ENCODE data around the gene PRKCG. TPM values are rescaled to one million over a fixed set of nuclear protein-coding genes. Genes with fewer than 3 reads are reported as not detected.

PRKCG gene
- total RNA-seq, 1 experiment from 2014 or later = 1.7 TPM

DNA sequence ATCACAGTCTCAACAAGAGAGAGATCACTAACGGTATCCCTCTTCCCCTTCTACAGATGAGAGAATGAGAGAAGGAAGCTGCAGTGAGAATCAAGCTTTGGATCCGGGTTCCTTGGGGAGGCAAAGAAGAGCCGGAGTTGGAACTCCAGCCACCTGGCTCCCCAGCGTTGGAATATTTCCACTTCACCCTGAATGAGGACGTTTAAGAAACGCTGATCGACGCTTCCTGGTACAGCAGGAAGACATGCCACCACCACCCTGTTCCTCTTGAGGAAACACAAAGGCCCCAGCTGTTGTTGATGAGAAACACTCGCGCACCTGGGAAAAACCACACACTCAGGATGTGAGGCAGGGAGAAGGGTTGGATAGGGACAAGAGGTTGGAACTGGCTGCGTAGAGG lies 69.4 kb downstream of the PRKCG start:
- H3K36me3 Mint-ChIP-seq (ENCODE audit: insufficient read depth, unreplicated experiment) = no peaks in the 10 kb centered on the region
- intact Hi-C loops (cut with micrococcal nuclease; ENCODE audit: unreplicated experiment) = no loop called here
- H3K27me3 Mint-ChIP-seq (ENCODE audit: insufficient read depth, unreplicated experiment) = peaks cover 2% of the 10 kb centered on the region

DNA sequence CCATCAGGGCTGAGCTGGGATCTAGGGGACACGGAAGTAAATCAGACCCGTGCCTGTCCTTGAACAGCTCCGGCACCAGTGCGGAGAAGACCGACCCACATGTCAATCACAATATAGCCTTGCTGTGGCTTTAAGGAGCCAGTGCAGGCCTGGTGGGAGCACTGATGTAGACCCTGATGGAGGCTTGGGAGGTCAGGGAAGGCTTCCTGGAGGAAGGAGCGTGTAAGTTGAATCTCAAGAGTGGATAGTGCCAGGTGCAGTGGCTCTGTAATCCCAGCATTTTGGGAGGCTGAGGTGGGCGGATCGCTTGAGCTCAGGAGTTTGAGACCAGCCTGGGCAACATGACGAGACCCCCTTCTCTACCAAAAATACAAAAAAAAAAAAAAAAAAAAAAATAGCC lies 70.0 kb downstream of the PRKCG start:
- Histone ChIP-seq H3K4me1 (no peaks in the 10 kb centered on the region), H3K27me3 (replicated peaks; ENCODE audit: control insufficient read depth, insufficient read depth, low read length) (no peaks in the 10 kb centered on the region), H3K36me3 (ENCODE audit: control insufficient read depth, insufficient read depth, low read length) (no peaks in the 10 kb centered on the region), H3K4me3 (ENCODE audit: low read depth, low read length) (no peak overlapping the region), H3K9me3 (no peaks in the 10 kb centered on the region)
- CTCF ChIA-PET = no interaction called here
- DNase-seq = no peak
- Mint-ChIP-seq H3K4me3 (ENCODE audit: unreplicated experiment) (no peak overlapping the region), H3K27me3 (ENCODE audit: insufficient read depth, unreplicated experiment) (peaks cover 2% of the 10 kb centered on the region), H3K4me1 (ENCODE audit: low read depth, unreplicated experiment) (no peaks in the 10 kb centered on the region), H3K9me3 (ENCODE audit: unreplicated experiment) (no peaks in the 10 kb centered on the region), H3K36me3 (ENCODE audit: insufficient read depth, unreplicated experiment) (no peaks in the 10 kb centered on the region), H3K27ac (ENCODE audit: unreplicated experiment) (no peak overlapping the region)
- POLR2A ChIA-PET = no interaction called here
- BruUV-seq (replicated peaks) = no TSS peak
- TF ChIP-seq, protein P1, sequence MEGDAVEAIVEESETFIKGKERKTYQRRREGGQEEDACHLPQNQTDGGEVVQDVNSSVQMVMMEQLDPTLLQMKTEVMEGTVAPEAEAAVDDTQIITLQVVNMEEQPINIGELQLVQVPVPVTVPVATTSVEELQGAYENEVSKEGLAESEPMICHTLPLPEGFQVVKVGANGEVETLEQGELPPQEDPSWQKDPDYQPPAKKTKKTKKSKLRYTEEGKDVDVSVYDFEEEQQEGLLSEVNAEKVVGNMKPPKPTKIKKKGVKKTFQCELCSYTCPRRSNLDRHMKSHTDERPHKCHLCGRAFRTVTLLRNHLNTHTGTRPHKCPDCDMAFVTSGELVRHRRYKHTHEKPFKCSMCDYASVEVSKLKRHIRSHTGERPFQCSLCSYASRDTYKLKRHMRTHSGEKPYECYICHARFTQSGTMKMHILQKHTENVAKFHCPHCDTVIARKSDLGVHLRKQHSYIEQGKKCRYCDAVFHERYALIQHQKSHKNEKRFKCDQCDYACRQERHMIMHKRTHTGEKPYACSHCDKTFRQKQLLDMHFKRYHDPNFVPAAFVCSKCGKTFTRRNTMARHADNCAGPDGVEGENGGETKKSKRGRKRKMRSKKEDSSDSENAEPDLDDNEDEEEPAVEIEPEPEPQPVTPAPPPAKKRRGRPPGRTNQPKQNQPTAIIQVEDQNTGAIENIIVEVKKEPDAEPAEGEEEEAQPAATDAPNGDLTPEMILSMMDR (IDR thresholded peaks at IDR 0.05; ENCODE audit: insufficient read depth in 1 of 2, low read depth in 1 of 2, low read length in 1 of 2, severe bottlenecking in 1 of 2, unreplicated experiment in 1 of 2) = no peak
- intact Hi-C loops (cut with micrococcal nuclease; ENCODE audit: unreplicated experiment) = no loop called here

More for the DNA sequence above, 69.4 kb downstream of the PRKCG start:
- no peak overlapping the region for H3K4me3 Mint-ChIP-seq (ENCODE audit: unreplicated experiment)
- no peak for DNase-seq
- ChIA-PET POLR2A (no interaction called here), CTCF (no interaction called here)
- no peaks in the 10 kb centered on the region for H3K4me1 Mint-ChIP-seq (ENCODE audit: low read depth, unreplicated experiment)
- no TSS peak for BruUV-seq (replicated peaks)
- H3K9me3 ChIP-seq = no peaks in the 10 kb centered on the region
- no peaks in the 10 kb centered on the region for H3K4me1 ChIP-seq
- H3K27me3 ChIP-seq (replicated peaks; ENCODE audit: control insufficient read depth, insufficient read depth, low read length) = no peaks in the 10 kb centered on the region
- TF ChIP-seq, protein P1 (IDR thresholded peaks at IDR 0.05; ENCODE audit: insufficient read depth in 1 of 2, low read depth in 1 of 2, low read length in 1 of 2, severe bottlenecking in 1 of 2, unreplicated experiment in 1 of 2) = no peak
- no peaks in the 10 kb centered on the region for H3K36me3 ChIP-seq (ENCODE audit: control insufficient read depth, insufficient read depth, low read length)
- no peak overlapping the region for H3K4me3 ChIP-seq (ENCODE audit: low read depth, low read length)
- no peaks in the 10 kb centered on the region for H3K9me3 Mint-ChIP-seq (ENCODE audit: unreplicated experiment)
- H3K27ac Mint-ChIP-seq (ENCODE audit: unreplicated experiment) = no peak overlapping the region

DNA sequence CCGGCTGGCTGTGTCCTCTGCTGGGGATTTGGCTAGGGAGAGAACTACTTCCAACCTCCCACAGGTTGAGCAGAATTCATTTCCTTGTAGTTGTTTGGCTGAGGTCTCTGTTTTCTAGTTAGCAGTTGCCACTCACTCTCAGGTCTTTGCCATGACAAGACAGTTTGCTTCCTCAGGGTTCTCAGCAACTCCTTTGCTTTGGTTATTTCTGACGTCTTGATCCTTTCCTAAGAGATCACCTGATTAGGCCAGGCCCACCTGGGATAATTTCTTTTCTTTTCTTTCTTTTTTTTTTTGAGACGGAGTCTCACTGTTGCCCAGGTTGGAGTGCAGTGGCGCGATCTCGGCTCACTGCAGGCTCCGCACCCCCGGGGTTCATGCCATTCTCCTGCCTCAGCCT lies 71.4 kb downstream of the PRKCG start:
- H3K36me3 ChIP-seq (ENCODE audit: control insufficient read depth, insufficient read depth, low read length) = no peaks in the 10 kb centered on the region
- no peak overlapping the region for H3K4me3 ChIP-seq (ENCODE audit: low read depth, low read length)
- no peak for DNase-seq
- TF ChIP-seq, protein P1 (IDR thresholded peaks at IDR 0.05; ENCODE audit: insufficient read depth in 1 of 2, low read depth in 1 of 2, low read length in 1 of 2, severe bottlenecking in 1 of 2, unreplicated experiment in 1 of 2) = no peak
- intact Hi-C loops (cut with micrococcal nuclease; ENCODE audit: unreplicated experiment) = no loop called here
- H3K4me1 ChIP-seq = no peaks in the 10 kb centered on the region
- peaks cover 2% of the 10 kb centered on the region for H3K27me3 Mint-ChIP-seq (ENCODE audit: insufficient read depth, unreplicated experiment)
- no peak overlapping the region for H3K4me3 Mint-ChIP-seq (ENCODE audit: unreplicated experiment)
- POLR2A ChIA-PET = no interaction called here
- no peaks in the 10 kb centered on the region for H3K36me3 Mint-ChIP-seq (ENCODE audit: insufficient read depth, unreplicated experiment)
- CTCF ChIA-PET = no interaction called here
- no peaks in the 10 kb centered on the region for H3K4me1 Mint-ChIP-seq (ENCODE audit: low read depth, unreplicated experiment)
- H3K9me3 Mint-ChIP-seq (ENCODE audit: unreplicated experiment) = no peaks in the 10 kb centered on the region
- no peaks in the 10 kb centered on the region for H3K9me3 ChIP-seq
- H3K27me3 ChIP-seq (replicated peaks; ENCODE audit: control insufficient read depth, insufficient read depth, low read length) = no peaks in the 10 kb centered on the region
- no peak overlapping the region for H3K27ac Mint-ChIP-seq (ENCODE audit: unreplicated experiment)
- no TSS peak for BruUV-seq (replicated peaks)

Other genes with a start within 250 kb of the PRKCG start
- not detected in 2 replicates for gene NLRP12, start 57.9 kb upstream of the PRKCG start, total RNA-seq (2022)
- 115 and 132 TPM in 2 replicates for gene MYADM, start 14.3 kb upstream of the PRKCG start, total RNA-seq (2022)
- gene CACNG7, start 27.1 kb downstream of the PRKCG start, total RNA-seq (2022) = not detected in 2 replicates
- 0.91 and 1.1 TPM in 2 replicates for gene CACNG8, start 80.7 kb downstream of the PRKCG start, total RNA-seq (2022)
- gene CACNG6, start 109.4 kb downstream of the PRKCG start, total RNA-seq (2022) = 1.4 and 1.6 TPM in 2 replicates
- not detected in 2 replicates for gene VSTM1, start 181.7 kb downstream of the PRKCG start, total RNA-seq (2022)
- gene TARM1, start 199.2 kb downstream of the PRKCG start, total RNA-seq (2022) = not detected in 2 replicates
- gene OSCAR, start 218.6 kb downstream of the PRKCG start, total RNA-seq (2022) = 0.23 TPM in 1 of 2 replicates, not detected in the other
- gene NDUFA3, start 220.7 kb downstream of the PRKCG start, total RNA-seq (2022) = 185 and 196 TPM in 2 replicates
- gene TFPT, start 233.5 kb downstream of the PRKCG start, total RNA-seq (2022) = 23.0 and 26.0 TPM in 2 replicates
- gene PRPF31, start 233.6 kb downstream of the PRKCG start, total RNA-seq (2022) = 95.0 and 99.0 TPM in 2 replicates

Measured in Caco-2 (cell line).